ENCODE results near the gene KCNJ5. TPM values are rescaled to one million over a fixed set of nuclear protein-coding genes. Genes with fewer than 3 reads are reported as not detected.

The KCNJ5 gene
- total and polyA plus RNA-seq, 4 donors = 1.6 to 2.7 (median 2.4) TPM

- no peak overlapping the region for H3K27ac ChIP-seq (ENCODE audit: low read depth, low read length)
- no peak overlapping the region for H3K4me3 ChIP-seq (ENCODE audit: low read depth, low read length)
- DNase-seq (ENCODE audit: low read depth in 4 of 6, low spot score in 6 of 6) = no peak
- no peaks in the 10 kb centered on the region for H3K9me3 ChIP-seq (ENCODE audit: control insufficient read depth, insufficient read depth, low read length)
- H3K27me3 ChIP-seq (ENCODE audit: control insufficient read depth, insufficient read depth, low read length) = peaks cover 13% of the 10 kb centered on the region
- WGBS (ENCODE audit: insufficient coverage) = 80% methylated on average over 5 of the region's 9 CpGs
- no peaks in the 10 kb centered on the region for H3K36me3 ChIP-seq (ENCODE audit: control insufficient read depth, insufficient read depth, low read length)
- peaks cover 20% of the 10 kb centered on the region for H3K4me1 ChIP-seq (ENCODE audit: control insufficient read depth, insufficient read depth, low read length)
Measured at GRCh38 chr11:128893578-128894285, 2.6 kb downstream of the KCNJ5 start.

DNA sequence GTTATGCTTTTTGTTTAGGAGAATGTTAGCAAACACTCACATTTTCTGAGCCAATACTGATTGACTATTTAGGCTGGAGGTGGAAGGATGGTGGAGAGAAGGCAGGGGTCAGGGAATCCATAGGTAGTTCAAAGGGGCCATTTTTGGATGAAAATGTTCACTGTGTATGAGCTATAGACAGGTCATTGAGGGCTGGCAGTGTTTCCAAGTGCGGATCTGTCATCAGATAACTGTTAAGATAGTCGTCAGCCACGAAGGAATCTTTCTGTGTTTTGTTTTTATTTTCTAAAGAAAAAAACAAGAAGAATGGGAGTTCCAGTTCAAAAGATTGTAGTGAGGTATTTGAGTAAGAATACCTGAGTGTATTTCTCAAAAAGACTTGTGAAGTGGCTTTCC, 3.1 kb downstream of the KCNJ5 start:
- Histone ChIP-seq H3K4me1 (ENCODE audit: control insufficient read depth, insufficient read depth, low read length) (peaks cover 20% of the 10 kb centered on the region), H3K36me3 (ENCODE audit: control insufficient read depth, insufficient read depth, low read length) (no peaks in the 10 kb centered on the region), H3K27me3 (ENCODE audit: control insufficient read depth, insufficient read depth, low read length) (peaks cover 11% of the 10 kb centered on the region), H3K4me3 (ENCODE audit: low read depth, low read length) (no peak overlapping the region), H3K9me3 (ENCODE audit: control insufficient read depth, insufficient read depth, low read length) (no peaks in the 10 kb centered on the region), H3K27ac (ENCODE audit: low read depth, low read length) (no peak overlapping the region)
- WGBS (ENCODE audit: insufficient coverage) = 77% methylated on average over 3 of the region's 3 CpGs
- no peak for DNase-seq (ENCODE audit: low read depth in 4 of 6, low spot score in 6 of 6)

DNA sequence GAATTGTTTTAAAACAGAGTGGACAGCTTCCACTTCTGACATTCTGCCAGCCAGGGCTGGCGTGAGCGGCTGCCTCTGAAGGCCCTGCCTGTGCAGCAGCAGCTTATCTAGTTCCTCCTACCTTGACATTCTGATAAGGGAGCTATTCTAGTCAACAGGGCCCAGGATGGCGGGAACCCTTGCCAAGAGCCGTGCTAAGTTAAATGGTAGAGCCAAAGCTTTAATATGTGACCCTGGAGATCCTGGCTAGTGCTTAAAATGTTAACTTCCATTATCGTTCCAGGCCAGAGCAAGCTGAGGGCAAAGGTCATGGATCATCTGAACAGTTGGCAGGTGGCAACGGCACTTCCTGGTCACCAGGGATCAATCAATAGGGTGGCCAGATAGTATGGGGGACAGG, 3.5 kb downstream of the KCNJ5 start:
- H3K4me3 ChIP-seq (ENCODE audit: low read depth, low read length) = no peak overlapping the region
- no peaks in the 10 kb centered on the region for H3K36me3 ChIP-seq (ENCODE audit: control insufficient read depth, insufficient read depth, low read length)
- no peaks in the 10 kb centered on the region for H3K9me3 ChIP-seq (ENCODE audit: control insufficient read depth, insufficient read depth, low read length)
- 64% methylated on average over 6 of the region's 6 CpGs for WGBS (ENCODE audit: insufficient coverage)
- no peak overlapping the region for H3K27ac ChIP-seq (ENCODE audit: low read depth, low read length)
- H3K27me3 ChIP-seq (ENCODE audit: control insufficient read depth, insufficient read depth, low read length) = peaks cover 7% of the 10 kb centered on the region
- H3K4me1 ChIP-seq (ENCODE audit: control insufficient read depth, insufficient read depth, low read length) = peaks cover 20% of the 10 kb centered on the region
- no peak for DNase-seq (ENCODE audit: low read depth in 4 of 6, low spot score in 6 of 6)

DNA sequence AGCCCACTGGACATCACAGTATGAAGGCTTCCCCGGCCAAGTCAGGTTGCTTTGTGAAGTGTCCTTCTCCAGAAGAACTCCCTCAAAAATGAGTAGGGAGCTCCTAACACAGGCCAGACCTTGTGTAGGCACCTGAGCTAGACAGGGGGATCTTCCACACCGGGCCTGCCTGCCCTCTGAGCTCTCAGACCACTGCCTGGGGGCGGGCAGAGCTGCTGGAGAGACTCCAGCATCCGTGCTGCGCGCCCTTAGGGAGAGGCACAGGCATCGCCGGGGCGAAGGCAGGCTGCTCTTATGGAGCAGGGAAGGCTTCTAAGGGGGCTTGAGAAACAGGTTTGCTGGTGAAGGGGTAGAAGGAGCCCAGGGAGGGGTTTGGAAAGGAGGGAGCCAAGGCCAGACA, 4.4 kb downstream of the KCNJ5 start:
- no peaks in the 10 kb centered on the region for H3K27me3 ChIP-seq (ENCODE audit: control insufficient read depth, insufficient read depth, low read length)
- no peaks in the 10 kb centered on the region for H3K36me3 ChIP-seq (ENCODE audit: control insufficient read depth, insufficient read depth, low read length)
- no peaks in the 10 kb centered on the region for H3K9me3 ChIP-seq (ENCODE audit: control insufficient read depth, insufficient read depth, low read length)
- no peak for DNase-seq (ENCODE audit: low read depth in 4 of 6, low spot score in 6 of 6)
- H3K4me1 ChIP-seq (ENCODE audit: control insufficient read depth, insufficient read depth, low read length) = peaks cover 15% of the 10 kb centered on the region
- H3K27ac ChIP-seq (ENCODE audit: low read depth, low read length) = no peak overlapping the region
- 74% methylated on average over 9 of the region's 9 CpGs for WGBS (ENCODE audit: insufficient coverage)
- no peak overlapping the region for H3K4me3 ChIP-seq (ENCODE audit: low read depth, low read length)

DNA sequence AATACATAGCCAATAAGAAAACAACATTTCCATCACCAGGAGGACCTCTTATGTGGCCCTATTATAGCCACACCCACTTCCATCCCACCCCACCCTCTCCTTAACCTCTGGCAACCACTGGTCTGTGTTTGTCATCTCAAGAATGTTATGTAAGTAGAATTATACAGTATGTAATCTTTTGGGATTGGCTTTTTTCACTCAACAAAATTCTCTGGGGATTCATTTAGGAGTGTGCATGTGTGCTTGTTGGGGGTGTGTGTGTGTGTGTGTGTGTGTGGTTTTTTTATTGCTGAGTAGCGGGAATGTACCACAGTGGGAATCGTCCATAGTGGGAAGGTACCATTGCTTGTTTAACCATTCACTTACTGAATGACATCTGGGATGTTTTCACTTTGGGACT, 5.2 kb downstream of the KCNJ5 start:
- no peak overlapping the region for H3K4me3 ChIP-seq (ENCODE audit: low read depth, low read length)
- no peaks in the 10 kb centered on the region for H3K36me3 ChIP-seq (ENCODE audit: control insufficient read depth, insufficient read depth, low read length)
- no peak for DNase-seq (ENCODE audit: low read depth in 4 of 6, low spot score in 6 of 6)
- H3K9me3 ChIP-seq (ENCODE audit: control insufficient read depth, insufficient read depth, low read length) = no peaks in the 10 kb centered on the region
- H3K27me3 ChIP-seq (ENCODE audit: control insufficient read depth, insufficient read depth, low read length) = peaks cover 2% of the 10 kb centered on the region
- H3K4me1 ChIP-seq (ENCODE audit: control insufficient read depth, insufficient read depth, low read length) = peaks cover 10% of the 10 kb centered on the region
- WGBS (ENCODE audit: insufficient coverage) = no CpG with 5 or more reads among the region's 2 CpGs
- no peak overlapping the region for H3K27ac ChIP-seq (ENCODE audit: low read depth, low read length)

GRCh38 chr11:128897826-128898225, 6.7 kb downstream of the KCNJ5 start:
- peaks cover 15% of the 10 kb centered on the region for H3K4me1 ChIP-seq (ENCODE audit: control insufficient read depth, insufficient read depth, low read length)
- peaks cover 14% of the 10 kb centered on the region for H3K27me3 ChIP-seq (ENCODE audit: control insufficient read depth, insufficient read depth, low read length)
- no peaks in the 10 kb centered on the region for H3K9me3 ChIP-seq (ENCODE audit: control insufficient read depth, insufficient read depth, low read length)
- H3K27ac ChIP-seq (ENCODE audit: low read depth, low read length) = no peak overlapping the region
- no peaks in the 10 kb centered on the region for H3K36me3 ChIP-seq (ENCODE audit: control insufficient read depth, insufficient read depth, low read length)
- no peak for DNase-seq (ENCODE audit: low read depth in 4 of 6, low spot score in 6 of 6)
- H3K4me3 ChIP-seq (ENCODE audit: low read depth, low read length) = no peak overlapping the region
- WGBS (ENCODE audit: insufficient coverage) = no CpG with 5 or more reads among the region's 1 CpG

GRCh38 chr11:128898580-128899344, 7.6 kb downstream of the KCNJ5 start:
- 88% methylated on average over 10 of the region's 13 CpGs for WGBS (ENCODE audit: insufficient coverage)
- H3K27ac ChIP-seq (ENCODE audit: low read depth, low read length) = no peak overlapping the region
- H3K4me3 ChIP-seq (ENCODE audit: low read depth, low read length) = no peak overlapping the region
- H3K27me3 ChIP-seq (ENCODE audit: control insufficient read depth, insufficient read depth, low read length) = peaks cover 20% of the 10 kb centered on the region
- no peaks in the 10 kb centered on the region for H3K9me3 ChIP-seq (ENCODE audit: control insufficient read depth, insufficient read depth, low read length)
- no peaks in the 10 kb centered on the region for H3K36me3 ChIP-seq (ENCODE audit: control insufficient read depth, insufficient read depth, low read length)
- no peak for DNase-seq (ENCODE audit: low read depth in 4 of 6, low spot score in 6 of 6)
- H3K4me1 ChIP-seq (ENCODE audit: control insufficient read depth, insufficient read depth, low read length) = peaks cover 18% of the 10 kb centered on the region

- 21% methylated on average over 2 of the region's 4 CpGs for WGBS (ENCODE audit: insufficient coverage)
- no peaks in the 10 kb centered on the region for H3K9me3 ChIP-seq (ENCODE audit: control insufficient read depth, insufficient read depth, low read length)
- DNase-seq (ENCODE audit: low read depth in 4 of 6, low spot score in 6 of 6) = peak in 1 of 6 donors; percentile 33
- no peak overlapping the region for H3K4me3 ChIP-seq (ENCODE audit: low read depth, low read length)
- H3K4me1 ChIP-seq (ENCODE audit: control insufficient read depth, insufficient read depth, low read length) = peaks cover 31% of the 10 kb centered on the region
- no peak overlapping the region for H3K27ac ChIP-seq (ENCODE audit: low read depth, low read length)
- no peaks in the 10 kb centered on the region for H3K36me3 ChIP-seq (ENCODE audit: control insufficient read depth, insufficient read depth, low read length)
- peaks cover 34% of the 10 kb centered on the region for H3K27me3 ChIP-seq (ENCODE audit: control insufficient read depth, insufficient read depth, low read length)
Measured at GRCh38 chr11:128900468-128900867, 9.3 kb downstream of the KCNJ5 start.

GRCh38 chr11:128901653-128902514, 10.7 kb downstream of the KCNJ5 start:
- Histone ChIP-seq H3K36me3 (ENCODE audit: control insufficient read depth, insufficient read depth, low read length) (no peaks in the 10 kb centered on the region), H3K4me3 (ENCODE audit: low read depth, low read length) (no peak overlapping the region), H3K4me1 (ENCODE audit: control insufficient read depth, insufficient read depth, low read length) (peaks cover 35% of the 10 kb centered on the region), H3K9me3 (ENCODE audit: control insufficient read depth, insufficient read depth, low read length) (no peaks in the 10 kb centered on the region), H3K27ac (ENCODE audit: low read depth, low read length) (no peak overlapping the region), H3K27me3 (ENCODE audit: control insufficient read depth, insufficient read depth, low read length) (peaks cover 42% of the 10 kb centered on the region)
- peak in 2 of 6 donors; percentile 51 to 77 for DNase-seq (ENCODE audit: low read depth in 4 of 6, low spot score in 6 of 6)
- WGBS (ENCODE audit: insufficient coverage) = 25% methylated on average over 28 of the region's 29 CpGs

All from spinal cord (tissue), 10 donors.